Measurements from ENCODE around the gene PKP3. TPM values are rescaled to one million over a fixed set of nuclear protein-coding genes. Genes with fewer than 3 reads are reported as not detected.
"Not testable (repeated sequence)": the region's sequence is repeated elsewhere in the genome, so short reads cannot be mapped to it uniquely, and the experiment has no call there.

The PKP3 gene
- total RNA-seq, 1 experiment from 2014 or later = 0.84 TPM

DNA sequence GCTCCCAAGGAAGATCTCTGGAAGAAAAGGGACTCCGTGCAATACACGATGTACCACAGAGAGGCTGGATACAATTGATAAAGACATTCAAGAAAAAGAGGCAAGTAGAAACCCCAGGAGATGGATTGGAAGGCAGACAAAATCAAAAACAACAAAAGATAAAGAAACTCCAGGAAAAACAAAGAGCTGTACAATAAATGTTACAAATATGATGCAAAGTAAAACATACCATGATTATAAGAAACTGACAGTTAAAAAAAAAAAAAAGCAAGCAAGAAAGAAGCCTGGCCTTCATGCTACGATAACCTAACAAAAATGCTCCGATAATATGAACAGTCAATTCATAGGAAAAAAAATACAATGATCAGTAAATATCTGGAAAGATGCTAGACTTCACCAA is 31.3 kb downstream of the PKP3 start:
- DNase-seq (ENCODE audit: low read depth) = no peak

- DNase-seq (ENCODE audit: low read depth) = no peak
These were observed 32.8 kb downstream of the PKP3 start for GRCh38 chr11:426851-427250.

GRCh38 chr11:428295-428694 is 34.3 kb downstream of the PKP3 start:
- DNase-seq (ENCODE audit: low read depth) = no peak

- DNase-seq (ENCODE audit: low read depth) = no peak
These were observed 35.4 kb downstream of the PKP3 start for GRCh38 chr11:429391-429790.

- DNase-seq (ENCODE audit: low read depth) = no peak
These were observed 36.0 kb downstream of the PKP3 start for GRCh38 chr11:429931-430456.

DNA sequence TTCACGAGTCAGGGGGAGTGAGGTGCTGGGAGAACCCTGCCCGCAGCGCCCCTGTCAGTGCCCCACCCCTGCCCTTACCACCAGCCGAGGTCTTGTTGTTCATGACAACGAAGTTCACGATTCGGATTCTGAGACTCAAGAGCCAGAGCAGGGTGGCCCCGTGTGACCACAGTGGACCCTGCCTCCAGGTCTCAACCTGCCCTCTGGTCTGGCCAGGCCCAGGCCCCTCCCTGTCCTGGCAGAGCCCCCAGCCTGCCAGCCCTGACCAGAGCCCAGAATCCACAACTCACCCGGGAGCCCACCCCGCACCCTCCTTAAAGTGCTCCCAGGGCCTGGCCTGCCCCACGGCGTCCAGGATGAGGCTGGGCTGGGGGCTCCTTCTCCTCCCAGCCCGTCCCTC is 37.9 kb downstream of the PKP3 start:
- no peak for DNase-seq (ENCODE audit: low read depth)

DNA sequence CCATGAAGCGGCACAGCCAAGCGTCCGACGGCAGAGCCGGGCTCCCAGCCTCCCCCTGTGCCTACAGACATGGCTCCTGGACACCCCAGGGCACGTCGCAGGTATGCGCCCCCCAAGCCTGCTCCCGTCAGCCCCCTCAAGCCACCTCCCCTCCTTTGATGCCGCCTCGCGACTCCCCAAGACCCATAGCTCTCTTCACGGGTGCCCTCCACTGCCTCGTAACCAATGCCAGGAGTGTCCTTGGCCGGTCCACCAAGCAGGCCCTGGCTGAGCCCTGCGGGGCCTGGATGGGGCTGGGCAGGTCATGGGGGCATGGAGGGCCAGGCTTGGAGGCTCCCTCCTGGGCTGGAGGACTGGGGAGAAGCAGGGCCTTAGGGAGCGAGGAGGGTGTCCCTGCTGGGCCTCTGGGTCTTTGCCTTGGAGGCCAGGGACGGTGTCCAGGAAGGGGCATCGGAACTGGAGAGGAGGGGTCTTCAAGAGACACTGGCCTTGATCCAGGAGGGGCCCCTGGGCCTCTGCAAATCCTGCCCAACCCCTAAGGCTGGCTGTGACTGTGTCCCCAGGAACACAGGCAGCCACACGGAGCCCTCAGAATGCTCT is 38.6 kb downstream of the PKP3 start:
- DNase-seq (ENCODE audit: low read depth) = no peak

- no peak for DNase-seq (ENCODE audit: low read depth)
These were observed 39.1 kb downstream of the PKP3 start for GRCh38 chr11:433111-433510.

DNA sequence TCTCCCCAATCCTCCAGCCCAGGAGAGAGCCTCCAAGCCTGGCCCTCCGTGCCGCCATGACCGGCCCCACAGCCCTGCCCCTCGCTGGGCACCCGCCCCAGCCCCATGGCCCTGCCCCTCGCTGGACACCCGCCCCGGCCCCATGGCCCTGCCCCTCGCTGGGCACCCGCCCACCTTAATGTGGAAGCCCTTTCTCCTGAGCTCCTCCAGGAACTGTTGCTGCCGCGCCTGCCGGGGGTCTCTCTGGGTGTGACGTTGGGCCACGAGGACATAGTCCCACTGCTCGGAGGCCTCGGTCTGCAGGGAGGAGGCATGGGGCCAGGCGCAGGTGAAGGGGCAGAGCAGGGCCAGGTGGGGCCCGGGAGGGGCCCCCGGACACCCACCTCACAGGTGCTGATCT is 39.6 kb downstream of the PKP3 start:
- no peak for DNase-seq (ENCODE audit: low read depth)

DNA sequence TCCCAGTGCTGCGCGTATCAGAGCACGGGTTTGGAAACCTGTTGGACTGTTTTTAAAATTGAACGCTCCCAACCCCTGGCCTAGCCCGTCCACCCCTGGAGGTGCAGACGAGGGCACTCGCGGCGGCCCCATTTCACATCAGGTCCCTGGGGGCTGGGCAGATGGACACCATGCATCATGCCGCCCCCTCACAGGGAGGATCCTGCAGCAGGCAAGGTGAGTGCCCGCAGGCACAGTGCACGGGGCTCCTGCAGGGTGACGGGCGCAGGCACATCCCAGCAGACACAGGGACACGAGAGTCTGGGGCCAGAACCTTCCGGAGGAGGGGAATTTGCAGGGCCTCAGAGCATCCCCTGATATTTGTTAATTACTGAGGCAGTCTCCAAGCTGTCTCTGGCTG is 40.5 kb downstream of the PKP3 start:
- no peak for DNase-seq (ENCODE audit: low read depth)

GRCh38 chr11:434999-435740 is 41.2 kb downstream of the PKP3 start:
- not testable (repeated sequence) for DNase-seq (ENCODE audit: low read depth)

- DNase-seq (ENCODE audit: low read depth) = no peak
These were observed 43.3 kb downstream of the PKP3 start for GRCh38 chr11:437228-437870.

GRCh38 chr11:438101-438844 is 44.3 kb downstream of the PKP3 start:
- DNase-seq (ENCODE audit: low read depth) = no peak

DNA sequence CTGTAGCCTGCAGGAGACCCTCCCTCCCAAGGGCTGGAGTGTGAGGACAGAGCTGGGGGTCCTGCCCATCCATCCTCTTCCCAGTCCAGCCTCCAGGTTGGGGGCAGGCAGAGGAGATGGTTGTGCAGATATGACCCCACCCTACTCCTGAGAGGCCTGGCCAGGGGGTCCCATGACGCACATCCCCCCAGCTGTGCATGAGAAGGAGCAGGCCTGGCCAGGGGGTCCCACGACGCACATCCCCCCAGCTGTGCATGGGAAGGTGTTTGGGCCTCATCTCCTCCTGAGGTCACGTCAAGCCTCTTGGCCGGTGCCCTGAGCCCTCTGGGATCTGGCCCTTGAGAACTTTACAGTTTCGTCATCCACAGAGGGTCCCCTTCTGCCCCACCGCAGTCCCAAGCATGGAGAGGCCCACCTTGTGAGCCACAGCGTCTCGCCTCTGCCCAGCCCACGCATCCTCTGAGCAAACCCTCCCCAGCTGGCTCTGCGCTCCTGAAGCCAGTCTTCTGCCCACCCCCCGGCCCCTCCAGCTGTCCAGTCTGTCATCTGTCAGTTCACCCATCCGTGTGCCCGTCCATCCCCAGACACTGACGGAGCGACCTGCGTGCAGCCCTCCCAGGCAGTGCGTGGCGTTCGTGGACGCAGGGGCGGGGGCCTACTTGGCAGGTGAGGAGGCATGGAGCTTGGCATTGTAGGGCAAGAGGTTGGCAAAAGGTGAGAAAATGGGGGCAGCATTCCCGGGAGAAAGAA is 45.5 kb downstream of the PKP3 start:
- no peak for DNase-seq (ENCODE audit: low read depth)

GRCh38 chr11:440065-441042 is 46.3 kb downstream of the PKP3 start:
- DNase-seq (ENCODE audit: low read depth) = peak; percentile 29

- DNase-seq (ENCODE audit: low read depth) = no peak
These were observed 47.0 kb downstream of the PKP3 start for GRCh38 chr11:441043-441417.

DNA sequence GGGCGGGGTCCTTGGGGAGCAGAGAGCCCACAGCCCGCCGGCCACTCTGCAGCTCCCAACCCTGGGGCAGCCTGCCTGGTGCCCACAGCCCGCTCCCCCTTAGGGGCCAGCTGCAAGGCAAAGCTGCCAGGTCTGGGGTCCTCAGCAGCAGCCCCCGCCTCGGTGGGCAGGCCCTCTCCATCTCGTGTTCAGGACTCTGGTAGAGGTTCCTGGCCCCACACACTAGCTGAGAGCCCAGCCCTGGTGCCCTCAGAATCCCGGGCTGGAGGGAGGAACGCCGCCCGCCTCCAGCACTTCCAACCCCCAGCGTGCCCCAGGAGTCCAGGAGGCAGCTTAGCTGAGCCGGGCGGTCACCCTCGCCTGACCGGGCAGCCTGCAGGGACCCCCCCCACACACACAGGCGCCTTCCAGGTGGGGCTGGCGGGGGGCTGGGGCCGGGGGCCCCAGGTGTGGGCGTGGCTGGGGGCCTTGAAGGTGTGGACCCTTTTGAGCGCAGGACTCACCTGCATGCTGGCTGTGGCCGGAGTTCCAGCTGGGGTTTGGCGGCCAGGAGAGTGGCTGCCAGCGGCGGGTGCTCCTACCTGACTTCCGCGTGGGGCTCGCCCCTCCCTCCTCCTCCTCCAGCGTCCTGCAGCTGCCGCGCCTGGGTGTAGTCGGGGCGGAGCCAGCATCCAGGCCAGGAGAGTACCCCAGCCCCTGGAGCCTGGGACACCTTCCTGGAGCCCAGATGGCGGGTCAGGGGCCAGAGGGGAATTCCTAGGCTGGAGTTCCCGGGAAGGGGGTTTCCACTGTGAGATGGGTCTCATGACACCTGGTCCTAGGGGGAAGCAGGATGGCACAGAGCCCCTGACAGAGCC is 47.6 kb downstream of the PKP3 start, which contains the start of gene ANO9:
Gene ANO9 (minus strand): TSS at position 594 of the 857 bp plus-strand sequence. CDS start 85 bp downstream, at position 509.
- no peak for DNase-seq (ENCODE audit: low read depth)

DNA sequence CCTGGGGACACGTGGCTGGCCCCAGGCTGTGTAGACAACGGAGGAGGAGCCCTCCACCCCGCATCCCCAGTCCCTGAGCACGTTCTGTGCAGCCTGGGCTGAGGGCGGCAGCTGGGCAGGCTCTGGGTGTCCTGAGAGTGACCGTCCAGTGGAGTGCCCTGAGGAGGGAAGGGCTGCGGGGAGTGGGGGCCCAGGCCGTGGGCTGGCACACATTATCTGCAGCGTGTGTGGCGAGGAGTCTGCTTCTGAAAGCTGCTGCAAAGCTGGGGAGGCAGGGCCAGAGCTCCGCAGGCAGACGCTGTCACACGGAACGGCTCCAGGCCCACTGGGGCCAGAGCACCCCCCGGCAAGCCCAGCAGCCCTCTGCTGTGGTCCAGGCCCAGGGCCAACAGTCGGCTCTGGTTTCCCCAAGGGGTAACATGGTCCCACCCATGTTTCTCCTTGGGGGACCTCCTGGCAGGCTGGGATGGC is 48.6 kb downstream of the PKP3 start:
- DNase-seq (ENCODE audit: low read depth) = no peak

All from RPMI7951 (cell line).